Keratinocyte (primary cell): ENCODE results near the gene CLSTN1. TPM values are rescaled to one million over a fixed set of nuclear protein-coding genes. Genes with fewer than 3 reads are reported as not detected.

Experiments
- DNase-seq: peaks from one replicate; pipeline ENCODE4 v3.0.0-alpha.2; 2011; ENCODE audit warnings: low read depth, missing footprints, low spot score
- FAIRE-seq: peaks from 2 replicates; lab custom pipeline; 2011; peaks lifted over from hg19 to GRCh38; lab: Jason Lieb, UNC
- H2AFZ ChIP-seq: 2 replicates; pipeline ENCODE4 v1.6.0; 2012; ENCODE audit warnings: low read length, control low read depth, inconsistent platforms; ENCODE audit not compliant: control insufficient read depth
- H3K27ac ChIP-seq: 2 replicates; pipeline ENCODE4 v1.5.1; 2011; ENCODE audit warnings: low read length; ENCODE audit not compliant: control insufficient read depth, insufficient read depth
- H3K27me3 ChIP-seq: 3 replicates; pipeline ENCODE4 v1.6.0; 2011; ENCODE audit warnings: low read length; ENCODE audit not compliant: control insufficient read depth, insufficient read depth; ENCODE audit errors: extremely low read depth
- H3K36me3 ChIP-seq, 2 experiments: 2 replicates in 1 of 2; 3 replicates in 1 of 2; pipeline ENCODE4 v1.5.1; 2011; ENCODE audit warnings: low read length in 2 of 2, mild to moderate bottlenecking in 1 of 2; ENCODE audit not compliant: control insufficient read depth in 2 of 2, insufficient read depth in 2 of 2; ENCODE audit errors: extremely low read depth in 1 of 2
- H3K4me1 ChIP-seq: 3 replicates; pipeline ENCODE4 v1.5.1; 2011; ENCODE audit warnings: low read length; ENCODE audit not compliant: control insufficient read depth, insufficient read depth; ENCODE audit errors: extremely low read depth
- H3K4me2 ChIP-seq: 3 replicates; pipeline ENCODE4 v1.6.0; 2011; ENCODE audit warnings: low read depth, low read length; ENCODE audit not compliant: control insufficient read depth, insufficient read depth; ENCODE audit errors: extremely low read depth
- H3K4me3 ChIP-seq, 3 experiments: fragments of 200-600 bp in 1 of 3; sonication (generic) in 1 of 3; 2 replicates in 2 of 3; 3 replicates in 1 of 3; pipeline ENCODE4 v1.5.1; 2011 to 2016; ENCODE audit warnings: low read length in 3 of 3, mild to moderate bottlenecking in 3 of 3, control low read depth in 2 of 3, inconsistent platforms in 1 of 3, low read depth in 1 of 3, mixed read lengths in 1 of 3, mixed run types in 1 of 3, moderate library complexity in 1 of 3; ENCODE audit not compliant: control insufficient read depth in 2 of 3, insufficient read depth in 2 of 3; ENCODE audit errors: extremely low read depth in 1 of 3
- H3K79me2 ChIP-seq: 2 replicates; pipeline ENCODE4 v1.6.0; 2012; ENCODE audit warnings: low read length; ENCODE audit not compliant: control insufficient read depth, insufficient read depth
- H3K9ac ChIP-seq: 3 replicates; pipeline ENCODE4 v1.6.0; 2011; ENCODE audit warnings: low read length; ENCODE audit not compliant: control insufficient read depth, insufficient read depth; ENCODE audit errors: extremely low read depth
- H3K9me1 ChIP-seq: 3 replicates; pipeline ENCODE4 v1.6.0; 2011; ENCODE audit warnings: low read length; ENCODE audit not compliant: control insufficient read depth, insufficient read depth; ENCODE audit errors: extremely low read depth
- H3K9me3 ChIP-seq: 2 replicates; pipeline ENCODE4 v1.5.1; 2012; ENCODE audit warnings: low read depth, low read length; ENCODE audit not compliant: control insufficient read depth
- H4K20me1 ChIP-seq: 3 replicates; pipeline ENCODE4 v1.6.0; 2011; ENCODE audit warnings: low read length; ENCODE audit not compliant: control insufficient read depth, insufficient read depth; ENCODE audit errors: extremely low read depth
- CTCF ChIP-seq, 3 experiments: IDR thresholded peaks in 1 of 3; conservative IDR thresholded peaks in 1 of 3; optimal IDR thresholded peaks in 1 of 3; 2 replicates in 2 of 3; 3 replicates in 1 of 3; pipeline versions ENCODE3 to v1.5.1; 2011; ENCODE audit warnings: low read length in 3 of 3, mild to moderate bottlenecking in 3 of 3, moderate library complexity in 2 of 3, control low read depth in 1 of 3, inconsistent platforms in 1 of 3; ENCODE audit not compliant: insufficient read depth in 2 of 3; ENCODE audit errors: extremely low read depth in 1 of 3
- EZH2 ChIP-seq: IDR thresholded peaks from one replicate; pipeline ENCODE4 v1.6.1; 2012; ENCODE audit warnings: inconsistent platforms, mild to moderate bottlenecking, low read length, moderate library complexity
- dilution Hi-C: fragments of 300-500 bp; cut with MboI; formaldehyde crosslinking; loops from one replicate; pipeline ENCODE4 v1.7.0; 2020; ENCODE audit warnings: low sequenced_read_pairs; ENCODE audit not compliant: extremely low pct_ligation_motif_present
- polyA plus RNA-seq, 5 experiments: library from polyadenylated mRNA; depleted of rRNA in 3 of 5; stranded (reverse) in 3 of 5; stranded (forward) in 1 of 5; unstranded in 1 of 5; fragments of >200 nt; gene quantifications; 1 replicate in 1 of 5; 2 replicates in 3 of 5; 3 replicates in 1 of 5; pipeline versions ENCODE4 v1.2.1 to v1.2.3, GENCODE V29; 2011 to 2012; ENCODE audit warnings: missing spikeins in 2 of 5, low read depth in 1 of 5, low replicate concordance in 1 of 5

Gene CLSTN1
- polyA plus RNA-seq, 1 donor (not counting 4 experiments of a cell fraction or from before 2014, with no cell fraction given) = 90.3 TPM

GRCh38 chr1:9867408-9868243 is 43.9 kb upstream of the CLSTN1 start:
- Histone ChIP-seq H3K4me3 (no peak overlapping the region), H3K9ac (no peak overlapping the region), H3K4me2 (no peak overlapping the region), H2AFZ (no peak overlapping the region), H3K36me3 (peaks cover 22 to 30% of the 10 kb centered on the region in 2 experiments), H3K27me3 (no peaks in the 10 kb centered on the region), H3K9me1 (no peaks in the 10 kb centered on the region), H3K79me2 (peaks cover 2% of the 10 kb centered on the region), H3K9me3 (no peaks in the 10 kb centered on the region), H3K4me1 (peaks cover 21% of the 10 kb centered on the region), H3K27ac (no peak overlapping the region), H4K20me1 (no peaks in the 10 kb centered on the region)
- no peak for DNase-seq
- dilution Hi-C loops = no loop called here
- TF ChIP-seq CTCF (optimal IDR thresholded peaks at IDR 0.05 in 1 of 3, IDR thresholded peaks at IDR 0.05 in 1 of 3, conservative IDR thresholded peaks at IDR 0.05 in 1 of 3; ENCODE audit: extremely low read depth in 1 of 3, insufficient read depth in 2 of 3, low read length in 3 of 3) (peak; percentile 97 to 98 (median 97)), EZH2 (no peak)
- peak; percentile 87 for FAIRE-seq

GRCh38 chr1:9866836-9867235 is 43.1 kb upstream of the CLSTN1 start:
- Histone ChIP-seq H4K20me1 (no peaks in the 10 kb centered on the region), H3K4me2 (no peak overlapping the region), H3K27ac (no peak overlapping the region), H2AFZ (no peak overlapping the region), H3K27me3 (no peaks in the 10 kb centered on the region), H3K9ac (no peak overlapping the region), H3K79me2 (peaks cover 2% of the 10 kb centered on the region), H3K4me1 (peaks cover 15% of the 10 kb centered on the region), H3K9me3 (no peaks in the 10 kb centered on the region), H3K9me1 (no peaks in the 10 kb centered on the region), H3K36me3 (peaks cover 24 to 31% of the 10 kb centered on the region in 2 experiments), H3K4me3 (no peak overlapping the region)
- FAIRE-seq = no peak
- no peak for TF ChIP-seq EZH2
- TF ChIP-seq CTCF (optimal IDR thresholded peaks at IDR 0.05 in 1 of 3, IDR thresholded peaks at IDR 0.05 in 1 of 3, conservative IDR thresholded peaks at IDR 0.05 in 1 of 3; ENCODE audit: extremely low read depth in 1 of 3, insufficient read depth in 2 of 3, low read length in 3 of 3) = no peak
- DNase-seq = no peak
- dilution Hi-C loops = no loop called here
